Measurements from ENCODE around the gene APCDD1L.

- TF ChIP-seq CTCF (IDR thresholded peaks at IDR 0.05; ENCODE audit: insufficient read depth, low read length, poor library complexity, severe bottlenecking) (no peak), EZH2phosphoT487 (conservative IDR thresholded peaks at IDR 0.05; ENCODE audit: low read length) (no peak)
Measured at GRCh38 chr20:58444746-58445255, 70.4 kb downstream of the APCDD1L start.
